ENCODE measurements around the gene EDA.

DNA sequence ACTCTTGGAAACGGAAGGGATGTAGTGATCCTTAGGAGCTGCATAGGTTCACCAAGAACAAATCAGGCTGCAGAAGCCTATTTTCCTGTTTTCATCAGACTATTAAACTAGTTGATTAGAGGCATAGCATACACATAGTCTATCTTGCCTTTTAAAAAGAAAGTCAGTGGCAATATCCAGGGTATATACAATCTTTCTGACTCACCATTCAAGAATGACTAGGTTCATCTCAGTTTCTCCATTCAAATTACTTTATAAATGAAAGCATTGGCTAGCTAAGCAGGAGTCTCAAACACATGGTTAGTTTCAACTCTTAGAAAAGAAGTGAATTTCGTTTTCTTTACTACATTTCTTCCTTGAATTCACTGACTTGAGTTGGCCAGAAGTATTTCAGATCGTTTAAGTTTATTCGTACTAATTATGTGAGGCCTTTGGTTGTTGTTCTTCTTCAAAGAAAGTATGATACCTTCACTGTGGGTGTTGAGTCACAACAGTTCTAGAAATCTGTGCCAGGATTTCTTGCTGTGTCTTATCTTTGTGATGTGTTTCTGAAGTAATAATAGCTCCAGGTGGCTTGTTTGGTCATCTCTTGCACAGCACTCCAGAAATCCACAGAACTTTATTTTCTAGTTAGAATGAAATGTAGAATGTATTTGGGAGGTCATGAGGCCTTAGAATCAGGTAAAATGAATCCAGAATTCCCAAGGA lies 345.6 kb downstream of the EDA start:
- TF ChIP-seq, protein P1, sequence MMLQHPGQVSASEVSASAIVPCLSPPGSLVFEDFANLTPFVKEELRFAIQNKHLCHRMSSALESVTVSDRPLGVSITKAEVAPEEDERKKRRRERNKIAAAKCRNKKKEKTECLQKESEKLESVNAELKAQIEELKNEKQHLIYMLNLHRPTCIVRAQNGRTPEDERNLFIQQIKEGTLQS (IDR thresholded peaks at IDR 0.05; ENCODE audit: borderline replicate concordance, extremely low read depth, low read depth, low read length): no peak
- no peak for TF ChIP-seq SIN3A (IDR thresholded peaks at IDR 0.05; ENCODE audit: low read depth, low read length)
- TF ChIP-seq, protein P2, sequence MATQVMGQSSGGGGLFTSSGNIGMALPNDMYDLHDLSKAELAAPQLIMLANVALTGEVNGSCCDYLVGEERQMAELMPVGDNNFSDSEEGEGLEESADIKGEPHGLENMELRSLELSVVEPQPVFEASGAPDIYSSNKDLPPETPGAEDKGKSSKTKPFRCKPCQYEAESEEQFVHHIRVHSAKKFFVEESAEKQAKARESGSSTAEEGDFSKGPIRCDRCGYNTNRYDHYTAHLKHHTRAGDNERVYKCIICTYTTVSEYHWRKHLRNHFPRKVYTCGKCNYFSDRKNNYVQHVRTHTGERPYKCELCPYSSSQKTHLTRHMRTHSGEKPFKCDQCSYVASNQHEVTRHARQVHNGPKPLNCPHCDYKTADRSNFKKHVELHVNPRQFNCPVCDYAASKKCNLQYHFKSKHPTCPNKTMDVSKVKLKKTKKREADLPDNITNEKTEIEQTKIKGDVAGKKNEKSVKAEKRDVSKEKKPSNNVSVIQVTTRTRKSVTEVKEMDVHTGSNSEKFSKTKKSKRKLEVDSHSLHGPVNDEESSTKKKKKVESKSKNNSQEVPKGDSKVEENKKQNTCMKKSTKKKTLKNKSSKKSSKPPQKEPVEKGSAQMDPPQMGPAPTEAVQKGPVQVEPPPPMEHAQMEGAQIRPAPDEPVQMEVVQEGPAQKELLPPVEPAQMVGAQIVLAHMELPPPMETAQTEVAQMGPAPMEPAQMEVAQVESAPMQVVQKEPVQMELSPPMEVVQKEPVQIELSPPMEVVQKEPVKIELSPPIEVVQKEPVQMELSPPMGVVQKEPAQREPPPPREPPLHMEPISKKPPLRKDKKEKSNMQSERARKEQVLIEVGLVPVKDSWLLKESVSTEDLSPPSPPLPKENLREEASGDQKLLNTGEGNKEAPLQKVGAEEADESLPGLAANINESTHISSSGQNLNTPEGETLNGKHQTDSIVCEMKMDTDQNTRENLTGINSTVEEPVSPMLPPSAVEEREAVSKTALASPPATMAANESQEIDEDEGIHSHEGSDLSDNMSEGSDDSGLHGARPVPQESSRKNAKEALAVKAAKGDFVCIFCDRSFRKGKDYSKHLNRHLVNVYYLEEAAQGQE (IDR thresholded peaks at IDR 0.05; ENCODE audit: low read depth, low read length): no peak
- TF ChIP-seq, protein P3, sequence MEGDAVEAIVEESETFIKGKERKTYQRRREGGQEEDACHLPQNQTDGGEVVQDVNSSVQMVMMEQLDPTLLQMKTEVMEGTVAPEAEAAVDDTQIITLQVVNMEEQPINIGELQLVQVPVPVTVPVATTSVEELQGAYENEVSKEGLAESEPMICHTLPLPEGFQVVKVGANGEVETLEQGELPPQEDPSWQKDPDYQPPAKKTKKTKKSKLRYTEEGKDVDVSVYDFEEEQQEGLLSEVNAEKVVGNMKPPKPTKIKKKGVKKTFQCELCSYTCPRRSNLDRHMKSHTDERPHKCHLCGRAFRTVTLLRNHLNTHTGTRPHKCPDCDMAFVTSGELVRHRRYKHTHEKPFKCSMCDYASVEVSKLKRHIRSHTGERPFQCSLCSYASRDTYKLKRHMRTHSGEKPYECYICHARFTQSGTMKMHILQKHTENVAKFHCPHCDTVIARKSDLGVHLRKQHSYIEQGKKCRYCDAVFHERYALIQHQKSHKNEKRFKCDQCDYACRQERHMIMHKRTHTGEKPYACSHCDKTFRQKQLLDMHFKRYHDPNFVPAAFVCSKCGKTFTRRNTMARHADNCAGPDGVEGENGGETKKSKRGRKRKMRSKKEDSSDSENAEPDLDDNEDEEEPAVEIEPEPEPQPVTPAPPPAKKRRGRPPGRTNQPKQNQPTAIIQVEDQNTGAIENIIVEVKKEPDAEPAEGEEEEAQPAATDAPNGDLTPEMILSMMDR (IDR thresholded peaks at IDR 0.05 in 2 of 3, conservative IDR thresholded peaks at IDR 0.05 in 1 of 3; ENCODE audit: control insufficient read depth in 2 of 3, extremely low read depth in 1 of 3, insufficient read depth in 1 of 3, low read depth in 3 of 3, low read length in 3 of 3): no peak
- TF ChIP-seq CEBPB (IDR thresholded peaks at IDR 0.05; ENCODE audit: borderline replicate concordance in 1 of 2, low read depth in 2 of 2, low read length in 2 of 2): no peak
- TF ChIP-seq BCL11A (IDR thresholded peaks at IDR 0.05; ENCODE audit: low read depth, low read length): no peak
